ENCODE data around the gene EGF.

EGF gene

DNA sequence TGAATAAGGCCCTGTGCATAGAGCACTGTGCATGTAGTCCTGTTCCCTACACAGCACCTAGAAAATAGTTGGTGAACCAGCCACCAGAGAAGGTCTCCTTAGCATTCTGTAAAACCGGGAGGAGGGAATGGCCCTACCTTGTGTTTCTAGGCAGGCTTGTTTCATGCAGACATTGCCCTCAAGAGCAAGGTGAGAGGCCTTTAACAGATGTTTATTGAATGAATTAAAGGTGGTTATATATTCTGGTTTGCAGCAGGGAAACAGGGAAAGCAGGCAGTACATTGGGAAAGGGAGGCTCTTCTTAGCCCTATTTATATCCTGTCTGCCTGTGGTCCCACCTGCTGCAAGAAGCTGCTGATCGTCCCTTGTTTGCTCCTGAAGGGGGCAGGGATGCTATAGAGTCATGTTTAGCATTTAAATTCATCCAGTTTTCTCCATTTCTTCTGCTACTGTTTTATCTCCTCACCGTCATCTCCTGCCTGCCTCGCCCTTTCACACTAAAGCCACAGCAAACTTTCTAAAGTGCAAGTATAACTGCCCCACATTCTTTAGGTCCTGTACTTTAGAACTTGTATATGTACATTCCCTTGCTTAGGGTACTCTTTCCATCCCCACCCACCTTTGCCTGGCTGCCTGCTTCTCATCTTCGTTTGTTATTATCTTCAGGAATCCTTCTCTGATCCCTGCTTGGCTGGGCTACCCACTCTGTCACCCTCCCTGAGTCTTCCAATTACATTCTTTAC is 60.3 kb downstream of the EGF start:
- TF ChIP-seq, protein P1, sequence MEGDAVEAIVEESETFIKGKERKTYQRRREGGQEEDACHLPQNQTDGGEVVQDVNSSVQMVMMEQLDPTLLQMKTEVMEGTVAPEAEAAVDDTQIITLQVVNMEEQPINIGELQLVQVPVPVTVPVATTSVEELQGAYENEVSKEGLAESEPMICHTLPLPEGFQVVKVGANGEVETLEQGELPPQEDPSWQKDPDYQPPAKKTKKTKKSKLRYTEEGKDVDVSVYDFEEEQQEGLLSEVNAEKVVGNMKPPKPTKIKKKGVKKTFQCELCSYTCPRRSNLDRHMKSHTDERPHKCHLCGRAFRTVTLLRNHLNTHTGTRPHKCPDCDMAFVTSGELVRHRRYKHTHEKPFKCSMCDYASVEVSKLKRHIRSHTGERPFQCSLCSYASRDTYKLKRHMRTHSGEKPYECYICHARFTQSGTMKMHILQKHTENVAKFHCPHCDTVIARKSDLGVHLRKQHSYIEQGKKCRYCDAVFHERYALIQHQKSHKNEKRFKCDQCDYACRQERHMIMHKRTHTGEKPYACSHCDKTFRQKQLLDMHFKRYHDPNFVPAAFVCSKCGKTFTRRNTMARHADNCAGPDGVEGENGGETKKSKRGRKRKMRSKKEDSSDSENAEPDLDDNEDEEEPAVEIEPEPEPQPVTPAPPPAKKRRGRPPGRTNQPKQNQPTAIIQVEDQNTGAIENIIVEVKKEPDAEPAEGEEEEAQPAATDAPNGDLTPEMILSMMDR (conservative IDR thresholded peaks at IDR 0.05; ENCODE audit: low read depth, low read length): no peak
- no peak overlapping the region for H3K4me3 ChIP-seq (ENCODE audit: low read length)
- DNase-seq (ENCODE audit: low read depth): no peak

GRCh38 chr4:109973529-109973905 is 60.8 kb downstream of the EGF start:
- DNase-seq (ENCODE audit: low read depth): no peak
- no peak overlapping the region for H3K4me3 ChIP-seq (ENCODE audit: low read length)
- TF ChIP-seq, protein P1 (conservative IDR thresholded peaks at IDR 0.05; ENCODE audit: low read depth, low read length): no peak

GRCh38 chr4:109976189-109976588 is 63.5 kb downstream of the EGF start:
- no peak overlapping the region for H3K4me3 ChIP-seq (ENCODE audit: low read length)
- DNase-seq (ENCODE audit: low read depth): no peak

GRCh38 chr4:109977854-109978501 is 65.3 kb downstream of the EGF start:
- TF ChIP-seq, protein P1 (conservative IDR thresholded peaks at IDR 0.05; ENCODE audit: low read depth, low read length): peak; percentile 71
- no peak overlapping the region for H3K4me3 ChIP-seq (ENCODE audit: low read length)
- no peak for DNase-seq (ENCODE audit: low read depth)

More at GRCh38 chr4:109976189-109976588, 63.5 kb downstream of the EGF start:
- TF ChIP-seq, protein P1 (conservative IDR thresholded peaks at IDR 0.05; ENCODE audit: low read depth, low read length): no peak

DNA sequence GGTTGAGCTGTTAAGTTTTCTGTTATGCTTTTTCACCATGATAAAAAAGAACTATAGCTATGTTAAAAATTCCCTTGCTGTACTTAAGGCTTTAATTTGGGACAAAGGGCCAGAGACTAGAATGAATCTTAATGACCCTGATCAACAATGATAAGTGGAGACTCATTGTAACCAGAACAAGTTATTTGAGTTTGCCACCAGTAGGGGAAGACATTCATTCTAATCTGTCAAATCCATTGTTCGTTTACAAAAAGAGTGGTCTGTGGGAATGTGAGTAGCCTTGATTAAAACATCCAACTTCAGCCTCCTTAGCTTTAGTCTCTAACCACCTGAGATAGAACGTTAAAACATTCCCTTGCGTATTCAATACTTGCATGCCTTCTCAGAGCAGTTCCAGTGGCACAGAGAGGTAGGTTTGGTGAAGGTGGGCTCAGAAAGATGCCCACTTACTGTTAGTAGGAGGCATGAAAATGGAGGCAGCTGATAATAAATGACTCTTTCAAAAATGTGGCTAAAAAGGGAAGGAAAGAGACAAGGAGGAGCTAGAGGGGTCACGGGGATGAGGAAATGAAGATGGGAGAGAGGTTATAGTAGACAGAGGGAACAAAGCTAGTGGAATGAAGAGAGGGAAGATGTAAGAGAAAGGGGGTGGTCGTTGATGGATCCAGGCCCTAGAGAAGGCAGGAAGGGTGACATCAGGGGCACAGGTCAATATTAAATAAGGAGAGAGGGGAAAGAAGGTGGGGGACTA is 66.2 kb downstream of the EGF start:
- DNase-seq (ENCODE audit: low read depth): no peak
- TF ChIP-seq, protein P1 (conservative IDR thresholded peaks at IDR 0.05; ENCODE audit: low read depth, low read length): peak; percentile 25
- no peak overlapping the region for H3K4me3 ChIP-seq (ENCODE audit: low read length)

GRCh38 chr4:109979920-109980717 is 67.4 kb downstream of the EGF start:
- no peak for DNase-seq (ENCODE audit: low read depth)
- TF ChIP-seq, protein P1 (conservative IDR thresholded peaks at IDR 0.05; ENCODE audit: low read depth, low read length): no peak
- H3K4me3 ChIP-seq (ENCODE audit: low read length): no peak overlapping the region
